NOMO-1 (cell line): ENCODE measurements around the gene PRKAR1B.

Source experiments
- DNase-seq, 2 experiments: peaks; one replicate each; lab custom pipeline; 2025; ENCODE audit not compliant: unreplicated experiment in 2 of 2; lab: John Stamatoyannopoulos, UW

Gene PRKAR1B

GRCh38 chr7:501526-501925 is 225.6 kb downstream of the PRKAR1B start:
- DNase-seq, result no peak

GRCh38 chr7:500521-501420 is 226.3 kb downstream of the PRKAR1B start:
- DNase-seq, result no peak

GRCh38 chr7:499853-500485 is 227.1 kb downstream of the PRKAR1B start:
- DNase-seq, result no peak
